Loucy (cell line): ENCODE data around the gene PRRX2.

Experiments used
- H2AFZ ChIP-seq: fragments of 200-600 bp; sonication (generic); 2 replicates; pipeline ENCODE4 v1.6.0; 2016; ENCODE audit warnings: antibody characterized with exemption, mild to moderate bottlenecking, low read length, moderate library complexity
- H3F3A ChIP-seq: fragments of 200-600 bp; 2 replicates; pipeline ENCODE4 v1.6.0; 2016; ENCODE audit warnings: antibody characterized with exemption, low read depth, mild to moderate bottlenecking
- H3K27me3 ChIP-seq: fragments of 200-600 bp; sonication (generic); 2 replicates; pipeline ENCODE4 v1.6.1; 2014; ENCODE audit warnings: low read length, mild to moderate bottlenecking; ENCODE audit not compliant: insufficient read depth, poor library complexity, severe bottlenecking
- H3K36me3 ChIP-seq: fragments of 200-600 bp; sonication (generic); 2 replicates; pipeline ENCODE4 v1.6.1; 2016; ENCODE audit warnings: low read length; ENCODE audit not compliant: insufficient read depth
- H3K4me1 ChIP-seq: fragments of 200-600 bp; sonication (generic); 2 replicates; pipeline ENCODE4 v1.5.1; 2014; ENCODE audit warnings: low read length, mild to moderate bottlenecking; ENCODE audit not compliant: insufficient read depth, poor library complexity, severe bottlenecking
- H3K4me2 ChIP-seq: fragments of 200-600 bp; sonication (generic); 2 replicates; pipeline ENCODE4 v1.6.0; 2014; ENCODE audit warnings: antibody characterized with exemption, low read length, low read depth, mild to moderate bottlenecking; ENCODE audit not compliant: poor library complexity, severe bottlenecking
- H3K4me3 ChIP-seq: fragments of 200-600 bp; sonication (generic); 2 replicates; pipeline ENCODE4 v1.5.1; 2014; ENCODE audit warnings: low read length, mild to moderate bottlenecking, mixed read lengths; ENCODE audit not compliant: poor library complexity, severe bottlenecking
- H3K79me2 ChIP-seq: fragments of 200-600 bp; sonication (generic); 2 replicates; pipeline ENCODE4 v1.6.1; 2014; ENCODE audit warnings: low read length; ENCODE audit not compliant: insufficient read depth
- H3K9ac ChIP-seq: fragments of 200-600 bp; sonication (generic); 2 replicates; pipeline ENCODE4 v1.6.0; 2014; ENCODE audit warnings: mild to moderate bottlenecking, low read depth, low read length, moderate library complexity; ENCODE audit not compliant: poor library complexity, severe bottlenecking
- H3K9me2 ChIP-seq: fragments of 200-600 bp; sonication (generic); replicated peaks from 2 replicates; pipeline ENCODE4 v1.6.1; 2016; ENCODE audit warnings: low read depth, low read length, mixed read lengths
- H3K9me3 ChIP-seq: fragments of 200-600 bp; sonication (generic); 2 replicates; pipeline ENCODE4 v1.6.1; 2014; ENCODE audit warnings: mild to moderate bottlenecking, antibody characterized with exemption, low read length, low read depth; ENCODE audit not compliant: insufficient read depth
- H4K20me1 ChIP-seq: fragments of 200-600 bp; sonication (generic); 2 replicates; pipeline ENCODE4 v1.6.0; 2014; ENCODE audit warnings: antibody characterized with exemption, low read length, mild to moderate bottlenecking; ENCODE audit not compliant: insufficient read depth, poor library complexity, severe bottlenecking
- EZH2phosphoT487 ChIP-seq: fragments of 200-600 bp; IDR thresholded peaks from 2 replicates; pipeline ENCODE4 v1.6.1; 2018; ENCODE audit warnings: antibody characterized with exemption, mild to moderate bottlenecking, moderate library complexity, borderline replicate concordance
- TF ChIP-seq, protein P1 (sequence below): fragments of 200-600 bp; sonication (generic); conservative IDR thresholded peaks from 2 replicates; pipeline ENCODE4 v1.5.1; 2014; ENCODE audit warnings: mild to moderate bottlenecking, antibody characterized with exemption, low read length

PRRX2 gene

DNA sequence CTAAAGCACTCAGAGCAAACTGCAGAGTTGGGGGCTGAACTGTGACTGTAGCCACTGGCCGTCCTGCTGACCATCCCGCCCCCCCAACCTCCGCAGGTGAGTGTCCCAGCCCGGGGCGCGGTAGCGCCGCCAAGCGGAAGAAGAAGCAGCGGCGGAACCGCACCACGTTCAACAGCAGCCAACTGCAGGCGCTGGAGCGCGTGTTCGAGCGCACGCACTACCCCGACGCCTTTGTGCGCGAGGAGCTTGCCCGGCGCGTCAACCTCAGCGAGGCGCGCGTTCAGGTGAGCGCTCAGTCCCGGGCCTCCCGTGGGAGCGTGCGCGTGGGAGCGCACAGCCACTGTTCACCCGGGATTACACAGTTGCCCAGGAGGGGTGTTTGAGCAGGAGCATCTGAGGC is 53.7 kb downstream of the PRRX2 start:
- Histone ChIP-seq H3K9me2 (no peaks in the 10 kb centered on the region), H3K9me3 (no peaks in the 10 kb centered on the region), H2AFZ (no peak overlapping the region), H4K20me1 (no peaks in the 10 kb centered on the region), H3F3A (no peaks in the 10 kb centered on the region), H3K27me3 (no peaks in the 10 kb centered on the region), H3K4me1 (no peaks in the 10 kb centered on the region), H3K4me2 (no peak overlapping the region), H3K36me3 (no peaks in the 10 kb centered on the region), H3K79me2 (no peaks in the 10 kb centered on the region), H3K9ac (no peak overlapping the region), H3K4me3 (no peak overlapping the region)
- no peak for TF ChIP-seq EZH2phosphoT487
- TF ChIP-seq, protein P1, sequence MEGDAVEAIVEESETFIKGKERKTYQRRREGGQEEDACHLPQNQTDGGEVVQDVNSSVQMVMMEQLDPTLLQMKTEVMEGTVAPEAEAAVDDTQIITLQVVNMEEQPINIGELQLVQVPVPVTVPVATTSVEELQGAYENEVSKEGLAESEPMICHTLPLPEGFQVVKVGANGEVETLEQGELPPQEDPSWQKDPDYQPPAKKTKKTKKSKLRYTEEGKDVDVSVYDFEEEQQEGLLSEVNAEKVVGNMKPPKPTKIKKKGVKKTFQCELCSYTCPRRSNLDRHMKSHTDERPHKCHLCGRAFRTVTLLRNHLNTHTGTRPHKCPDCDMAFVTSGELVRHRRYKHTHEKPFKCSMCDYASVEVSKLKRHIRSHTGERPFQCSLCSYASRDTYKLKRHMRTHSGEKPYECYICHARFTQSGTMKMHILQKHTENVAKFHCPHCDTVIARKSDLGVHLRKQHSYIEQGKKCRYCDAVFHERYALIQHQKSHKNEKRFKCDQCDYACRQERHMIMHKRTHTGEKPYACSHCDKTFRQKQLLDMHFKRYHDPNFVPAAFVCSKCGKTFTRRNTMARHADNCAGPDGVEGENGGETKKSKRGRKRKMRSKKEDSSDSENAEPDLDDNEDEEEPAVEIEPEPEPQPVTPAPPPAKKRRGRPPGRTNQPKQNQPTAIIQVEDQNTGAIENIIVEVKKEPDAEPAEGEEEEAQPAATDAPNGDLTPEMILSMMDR: no peak

DNA sequence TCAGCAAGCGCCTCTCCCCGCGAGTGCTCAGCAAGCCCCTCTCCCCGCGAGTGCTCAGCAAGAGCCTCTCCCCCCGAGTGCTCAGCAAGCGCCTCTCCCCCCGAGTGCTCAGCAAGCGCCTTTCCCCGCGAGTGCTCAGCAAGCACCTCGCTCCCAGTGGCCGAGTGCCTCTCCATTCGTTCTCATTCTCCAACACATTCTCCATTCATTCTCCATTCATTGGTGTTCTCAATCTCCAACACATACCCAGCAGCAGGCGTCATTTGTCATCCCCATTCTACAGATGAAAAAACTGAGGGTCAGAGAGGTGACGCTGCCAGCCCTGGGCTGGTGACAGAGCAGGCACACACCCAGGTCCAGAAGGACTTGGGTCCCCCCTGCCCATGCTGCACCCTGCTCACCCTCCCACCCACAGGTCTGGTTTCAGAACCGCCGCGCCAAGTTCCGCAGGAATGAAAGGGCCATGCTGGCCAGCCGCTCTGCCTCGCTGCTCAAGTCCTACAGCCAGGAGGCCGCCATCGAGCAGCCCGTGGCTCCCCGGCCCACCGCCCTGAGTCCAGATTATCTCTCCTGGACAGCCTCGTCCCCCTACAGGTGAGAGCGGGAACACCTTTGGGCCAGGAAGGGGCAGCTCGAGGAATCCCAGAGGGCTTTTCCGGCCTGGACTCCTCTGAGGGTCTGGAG is 54.9 kb downstream of the PRRX2 start:
- Histone ChIP-seq H3K9me2 (no peaks in the 10 kb centered on the region), H2AFZ (no peak overlapping the region), H3K27me3 (no peaks in the 10 kb centered on the region), H3K4me3 (no peak overlapping the region), H3K9me3 (no peaks in the 10 kb centered on the region), H3K79me2 (no peaks in the 10 kb centered on the region), H3K4me1 (no peaks in the 10 kb centered on the region), H3F3A (no peaks in the 10 kb centered on the region), H3K36me3 (no peaks in the 10 kb centered on the region), H3K9ac (no peak overlapping the region), H4K20me1 (no peaks in the 10 kb centered on the region), H3K4me2 (no peak overlapping the region)
- no peak for TF ChIP-seq EZH2phosphoT487
- TF ChIP-seq, protein P1: no peak; the same call in 1 of the 2 replicates

DNA sequence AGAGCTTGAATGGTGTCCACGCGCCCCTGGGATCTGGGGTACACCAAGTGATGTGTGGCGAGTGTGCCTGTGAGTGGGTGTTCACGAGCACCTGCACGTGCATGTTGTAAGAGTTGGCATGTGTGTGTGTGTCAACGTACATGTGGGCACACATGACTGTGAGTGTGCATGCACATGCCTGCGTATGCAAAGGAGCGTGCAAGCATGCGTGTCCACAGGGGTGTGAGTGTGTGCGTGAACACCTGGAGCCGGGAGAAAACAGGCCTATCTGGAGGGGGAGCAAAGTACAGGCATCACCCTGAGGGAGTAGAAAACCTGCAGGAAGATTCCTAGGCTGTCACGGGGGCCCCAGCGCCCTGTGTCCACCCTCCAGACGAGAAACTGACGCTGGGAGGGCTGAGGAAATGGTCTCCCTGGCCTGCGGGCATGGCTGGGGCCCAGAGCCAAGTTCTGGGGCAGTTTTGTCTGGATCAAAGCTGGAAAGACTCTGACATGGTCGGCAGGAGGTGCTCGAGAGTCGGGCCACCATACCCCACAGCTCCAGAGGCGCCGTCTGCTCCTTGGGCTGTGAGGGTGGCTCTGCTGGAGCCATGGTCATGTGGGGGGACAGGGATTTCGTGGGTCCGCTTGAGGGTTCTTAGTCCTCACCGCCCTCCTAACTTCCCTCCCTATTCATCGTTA is 55.6 kb downstream of the PRRX2 start:
- Histone ChIP-seq H3K4me3 (no peak overlapping the region), H3K9me2 (no peaks in the 10 kb centered on the region), H2AFZ (no peak overlapping the region), H3K27me3 (no peaks in the 10 kb centered on the region), H3K36me3 (no peaks in the 10 kb centered on the region), H3F3A (no peaks in the 10 kb centered on the region), H4K20me1 (no peaks in the 10 kb centered on the region), H3K4me1 (no peaks in the 10 kb centered on the region), H3K79me2 (no peaks in the 10 kb centered on the region), H3K9me3 (no peaks in the 10 kb centered on the region), H3K9ac (no peak overlapping the region), H3K4me2 (no peak overlapping the region)
- TF ChIP-seq EZH2phosphoT487: no peak
- TF ChIP-seq, protein P1: no peak
